AG04450 (cell line): ENCODE data around the gene GCNT2. TPM values are rescaled to one million over a fixed set of nuclear protein-coding genes. Genes with fewer than 3 reads are reported as not detected.

Experiments
- CTCF ChIA-PET: fragments of 300-600, 350-600 bp; formaldehyde crosslinking; extraction: SDS; loops from one replicate; lab custom pipeline; 2022; ENCODE audit warnings: antibody characterized with exemption, inconsistent platforms; lab: Charles Lee
- POLR2A ChIA-PET: fragments of 350-600 bp; formaldehyde crosslinking; extraction: SDS; loops from one replicate; lab custom pipeline; 2021; ENCODE audit warnings: antibody characterized with exemption, inconsistent platforms; lab: Yijun Ruan, JAX
- DNase-seq: peaks from one replicate; pipeline ENCODE4 v3.0.0-alpha.2; 2011; ENCODE audit warnings: low read depth, low spot score
- H3K27ac ChIP-seq: one replicate; pipeline ENCODE4 v1.5.1; 2012; ENCODE audit warnings: low read depth, low read length, control low read depth
- H3K27me3 ChIP-seq: one replicate; pipeline ENCODE4 v1.6.0; 2012; ENCODE audit warnings: low read length; ENCODE audit not compliant: control insufficient read depth, insufficient read depth
- H3K4me3 ChIP-seq: 2 replicates; pipeline ENCODE4 v1.5.1; 2011; ENCODE audit warnings: mild to moderate bottlenecking, low read depth, low read length, control low read depth
- H3K9me3 ChIP-seq: 2 replicates; pipeline ENCODE4 v1.5.1; 2012; ENCODE audit warnings: low read length; ENCODE audit not compliant: control insufficient read depth, insufficient read depth
- CTCF ChIP-seq: IDR thresholded peaks from 2 replicates; pipeline ENCODE4 v1.5.1; 2011; ENCODE audit warnings: low read depth, low read length, control low read depth, inconsistent platforms
- polyA plus RNA-seq: library from polyadenylated mRNA; depleted of rRNA; stranded (reverse); fragments of >200 nt; gene quantifications from 2 replicates; pipeline ENCODE4 v1.2.3, GENCODE V29; 2011

GCNT2 gene
- polyA plus RNA-seq, 1 experiment: 2.5 TPM

GRCh38 chr6:10583509-10583901 lies 62.4 kb downstream of the GCNT2 start:
- Histone ChIP-seq H3K9me3 (no peaks in the 10 kb centered on the region), H3K27me3 (no peaks in the 10 kb centered on the region), H3K27ac (no peak overlapping the region), H3K4me3 (no peak overlapping the region)
- POLR2A ChIA-PET: no interaction called here
- CTCF ChIA-PET: no interaction called here
- no peak for TF ChIP-seq CTCF
- no peak for DNase-seq

- no peak for DNase-seq
- Histone ChIP-seq H3K27ac (no peak overlapping the region), H3K4me3 (no peak overlapping the region), H3K27me3 (no peaks in the 10 kb centered on the region), H3K9me3 (no peaks in the 10 kb centered on the region)
- no peak for TF ChIP-seq CTCF
- ChIA-PET CTCF (no interaction called here), POLR2A (no interaction called here)
Observed at GRCh38 chr6:10584607-10585006, 63.5 kb downstream of the GCNT2 start.

GRCh38 chr6:10585209-10585845 lies 64.2 kb downstream of the GCNT2 start:
- TF ChIP-seq CTCF: no peak
- H3K27ac ChIP-seq: no peak overlapping the region
- H3K9me3 ChIP-seq: no peaks in the 10 kb centered on the region
- no peaks in the 10 kb centered on the region for H3K27me3 ChIP-seq
- DNase-seq: no peak
- ChIA-PET POLR2A (no interaction called here), CTCF (no interaction called here)
- no peak overlapping the region for H3K4me3 ChIP-seq

GRCh38 chr6:10586302-10586701 lies 65.2 kb downstream of the GCNT2 start:
- Histone ChIP-seq H3K27ac (no peak overlapping the region), H3K27me3 (no peaks in the 10 kb centered on the region), H3K4me3 (no peak overlapping the region), H3K9me3 (no peaks in the 10 kb centered on the region)
- POLR2A ChIA-PET: interaction anchor here (0.9 kb wide), 1 partner anchor 24 kb away, joined by 3 read pairs; no protein-coding TSS in a partner anchor
- TF ChIP-seq CTCF: no peak
- DNase-seq: no peak
- CTCF ChIA-PET: no interaction called here

- no peak overlapping the region for H3K27ac ChIP-seq
- no peaks in the 10 kb centered on the region for H3K27me3 ChIP-seq
- CTCF ChIA-PET: no interaction called here
- no peak for TF ChIP-seq CTCF
- POLR2A ChIA-PET: no interaction called here
- no peak for DNase-seq
- H3K4me3 ChIP-seq: no peak overlapping the region
- H3K9me3 ChIP-seq: no peaks in the 10 kb centered on the region
Observed at GRCh38 chr6:10587656-10588406, 66.7 kb downstream of the GCNT2 start.
